Endodermal cell (in vitro differentiated cells): ENCODE data around the gene CD53. TPM values are rescaled to one million over a fixed set of nuclear protein-coding genes. Genes with fewer than 3 reads are reported as not detected.

ENCODE experiments used
- DNase-seq: peaks from one replicate; pipeline ENCODE4 v3.0.0-alpha.2; 2017
- H3K27ac ChIP-seq: 2 replicates; pipeline ENCODE4 v1.5.1; 2013; ENCODE audit warnings: mild to moderate bottlenecking, low read depth, low read length, moderate library complexity
- H3K27me3 ChIP-seq: 2 replicates; pipeline ENCODE4 v1.6.1; 2013; ENCODE audit warnings: mild to moderate bottlenecking, low read length, moderate library complexity; ENCODE audit not compliant: insufficient read depth, control insufficient read depth, poor library complexity, severe bottlenecking
- H3K36me3 ChIP-seq: 2 replicates; pipeline ENCODE4 v1.7.0; 2013; ENCODE audit warnings: mild to moderate bottlenecking, low read length, moderate library complexity; ENCODE audit not compliant: control insufficient read depth, insufficient read depth
- H3K4me1 ChIP-seq: one replicate; pipeline ENCODE4 v1.7.0; 2013; ENCODE audit warnings: low read length; ENCODE audit not compliant: control insufficient read depth, insufficient read depth
- H3K4me3 ChIP-seq: 2 replicates; pipeline ENCODE4 v1.5.1; 2013; ENCODE audit warnings: mild to moderate bottlenecking, low read length, moderate library complexity
- H3K9ac ChIP-seq: 2 replicates; pipeline ENCODE4 v1.6.1; 2013; ENCODE audit warnings: mild to moderate bottlenecking, low read length, moderate library complexity; ENCODE audit not compliant: poor library complexity, severe bottlenecking; ENCODE audit errors: extremely low read depth
- H3K9me3 ChIP-seq: 2 replicates; pipeline ENCODE4 v1.6.1; 2013; ENCODE audit warnings: mild to moderate bottlenecking, low read length, moderate library complexity; ENCODE audit not compliant: control insufficient read depth
- H3K27ac Mint-ChIP-seq: 2 replicates; pipeline ENCODE4 v1.8.0; 2020; ENCODE audit warnings: mixed read lengths
- H3K27me3 Mint-ChIP-seq: 2 replicates; pipeline ENCODE4 v1.8.0; 2021; ENCODE audit warnings: mild to moderate bottlenecking, mixed read lengths; ENCODE audit not compliant: insufficient read depth
- H3K36me3 Mint-ChIP-seq: 2 replicates; pipeline ENCODE4 v1.8.0; 2020; ENCODE audit warnings: low read depth, mixed read lengths
- H3K4me1 Mint-ChIP-seq: 2 replicates; pipeline ENCODE4 v1.8.0; 2020; ENCODE audit warnings: mixed read lengths
- H3K4me3 Mint-ChIP-seq: 2 replicates; pipeline ENCODE4 v1.8.0; 2020; ENCODE audit warnings: mild to moderate bottlenecking, moderate library complexity, mixed read lengths
- H3K9me3 Mint-ChIP-seq: 2 replicates; pipeline ENCODE4 v1.8.0; 2020; ENCODE audit warnings: mild to moderate bottlenecking, mixed read lengths
- CTCF ChIP-seq: fragments of 200-600 bp; sonication (generic); conservative IDR thresholded peaks from 2 replicates; pipeline ENCODE4 v1.5.0; 2021; ENCODE audit warnings: antibody characterized with exemption, mild to moderate bottlenecking
- WGBS, 2 experiments: methylation state at CpG; one replicate each; pipeline versions ENCODE4 v1.1.5 to v1.1.7; 2013; ENCODE audit warnings: missing lambda C conversion rate in 2 of 2, mixed read lengths in 1 of 2; ENCODE audit not compliant: insufficient coverage in 1 of 2, insufficient read length in 1 of 2; 5-methylcytosine and 5-hydroxymethylcytosine counted together
- total RNA-seq, 2 donors: library from RNA; stranded (reverse); fragmentation: NEBNext Ultra II Directional in 1 of 2; extraction: Animal tissue kit (Norgen Biotek cat#: 25700) in 1 of 2; gene quantifications; 2 replicates in 1 of 2; 3 replicates in 1 of 2; pipeline ENCODE4 v1.2.1, GENCODE V29; 2021

CD53 gene
- total RNA-seq, 2 donors from 2014 or later, result not detected

- Histone ChIP-seq H3K4me3 (no peak overlapping the region), H3K27ac (no peak overlapping the region), H3K27me3 (no peaks in the 10 kb centered on the region), H3K9me3 (no peaks in the 10 kb centered on the region), H3K36me3 (no peaks in the 10 kb centered on the region), H3K9ac (no peak overlapping the region), H3K4me1 (no peaks in the 10 kb centered on the region)
- no peak for DNase-seq
- TF ChIP-seq CTCF, result no peak
- H3K4me1 Mint-ChIP-seq, result no peaks in the 10 kb centered on the region
- no peak overlapping the region for H3K27ac Mint-ChIP-seq
- H3K9me3 Mint-ChIP-seq, result peaks cover 5% of the 10 kb centered on the region
- no peaks in the 10 kb centered on the region for H3K36me3 Mint-ChIP-seq
- no peak overlapping the region for H3K4me3 Mint-ChIP-seq
- peaks cover 6% of the 10 kb centered on the region for H3K27me3 Mint-ChIP-seq
- no CpG with 5 or more reads among the region's 1 CpG for WGBS, 2 experiments
Measured at GRCh38 chr1:110936567-110936966, 63.6 kb downstream of the CD53 start.

- Mint-ChIP-seq H3K27ac (no peak overlapping the region), H3K9me3 (peaks cover under 1% of the 10 kb centered on the region), H3K4me3 (no peak overlapping the region), H3K27me3 (peaks cover 2% of the 10 kb centered on the region), H3K36me3 (peaks cover 25% of the 10 kb centered on the region), H3K4me1 (no peaks in the 10 kb centered on the region)
- H3K9ac ChIP-seq, result no peak overlapping the region
- DNase-seq, result no peak
- no peak for TF ChIP-seq CTCF
- 48 to 76% methylated on average over 3 of the region's 3 CpGs for WGBS, 2 experiments
- no peak overlapping the region for H3K27ac ChIP-seq
- no peak overlapping the region for H3K4me3 ChIP-seq
- H3K27me3 ChIP-seq, result peaks cover 9% of the 10 kb centered on the region
- no peaks in the 10 kb centered on the region for H3K4me1 ChIP-seq
- H3K36me3 ChIP-seq, result peaks cover 37% of the 10 kb centered on the region
- no peaks in the 10 kb centered on the region for H3K9me3 ChIP-seq
Measured at GRCh38 chr1:110944806-110945205, 71.9 kb downstream of the CD53 start.

- DNase-seq, result no peak
- 93% methylated on average over 2 of the region's 2 CpGs; no CpG with 5 or more reads in 1 of the 2 experiments for WGBS, 2 experiments
- Histone ChIP-seq H3K4me3 (no peak overlapping the region), H3K36me3 (peaks cover 45% of the 10 kb centered on the region), H3K27me3 (peaks cover 9% of the 10 kb centered on the region), H3K9ac (no peak overlapping the region), H3K4me1 (no peaks in the 10 kb centered on the region), H3K9me3 (no peaks in the 10 kb centered on the region), H3K27ac (no peak overlapping the region)
- no peaks in the 10 kb centered on the region for H3K27me3 Mint-ChIP-seq
- no peaks in the 10 kb centered on the region for H3K4me1 Mint-ChIP-seq
- H3K27ac Mint-ChIP-seq, result no peak overlapping the region
- H3K36me3 Mint-ChIP-seq, result peaks cover 25% of the 10 kb centered on the region
- no peak overlapping the region for H3K4me3 Mint-ChIP-seq
- TF ChIP-seq CTCF, result no peak
- H3K9me3 Mint-ChIP-seq, result no peaks in the 10 kb centered on the region
Measured at GRCh38 chr1:110945626-110946025, 72.7 kb downstream of the CD53 start.
